CD4-positive, alpha-beta T cell treated with Interleukin-4 for 1 hour (primary cell): Measurements from ENCODE around the gene BCL11B.

Experiments
- DNase-seq, 2 donors: peaks; one replicate each; pipeline ENCODE4 v3.0.0-alpha.2; 2020 to 2022

Gene BCL11B

DNA sequence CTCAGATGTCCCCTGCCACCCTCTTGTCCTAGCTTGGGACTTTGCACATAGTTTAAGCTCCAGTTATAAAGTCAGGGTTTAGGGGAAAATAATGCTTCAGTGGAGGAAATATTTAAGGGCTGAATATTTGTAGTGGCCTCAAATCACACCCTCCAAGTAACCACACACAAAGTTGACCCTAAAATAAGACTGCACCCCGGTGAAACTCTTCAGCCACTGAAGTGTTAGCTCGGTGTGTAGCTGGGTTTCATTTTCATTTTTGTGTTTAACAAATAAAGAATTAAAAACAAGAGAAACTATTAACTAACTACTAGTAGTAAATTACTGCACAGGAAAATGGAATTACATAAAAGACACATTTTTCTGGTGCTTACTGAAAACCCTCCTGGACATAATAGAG, 14.8 kb upstream of the BCL11B start:
- peak in 1 of 2 donors; percentile 25 for DNase-seq

DNA sequence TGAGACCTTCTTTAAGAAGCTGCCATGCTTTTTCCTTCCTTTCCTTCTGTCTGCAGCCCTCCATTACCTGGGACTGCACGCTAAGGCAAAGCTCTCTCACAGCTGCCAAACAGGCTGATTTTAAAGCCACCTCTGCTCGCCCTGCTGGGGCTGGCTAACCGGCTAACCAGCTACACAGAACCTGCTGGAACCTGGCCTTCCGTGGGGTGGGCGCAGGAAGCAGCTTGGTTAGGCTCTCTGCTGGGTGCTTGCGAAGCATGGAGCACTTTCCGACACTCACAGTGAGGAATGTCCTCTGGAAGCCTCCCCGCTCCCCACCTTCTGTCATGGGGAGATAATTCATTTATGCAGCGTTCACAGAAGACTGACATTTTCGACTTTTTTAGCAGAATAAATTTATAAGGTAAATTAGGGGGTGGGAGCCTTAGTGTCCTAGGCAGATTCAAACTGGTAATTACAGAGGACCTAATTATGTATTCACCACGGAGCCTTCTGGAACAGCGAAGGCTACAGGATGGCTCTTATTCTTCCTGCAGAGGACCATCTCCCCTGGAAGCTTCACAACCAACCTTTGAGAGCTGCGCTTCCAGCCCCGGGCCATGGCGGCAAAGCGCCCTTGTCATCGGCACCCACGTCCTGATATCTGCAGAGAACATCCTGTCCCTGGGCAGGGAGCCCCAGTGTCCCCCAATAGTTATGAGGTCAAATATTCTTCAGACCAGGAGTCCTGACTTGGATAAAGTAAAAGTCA, 12.4 kb upstream of the BCL11B start:
- no peak for DNase-seq

- DNase-seq: no peak
These were observed 10.5 kb upstream of the BCL11B start for GRCh38 chr14:99282261-99283050.

GRCh38 chr14:99281396-99281795, 9.4 kb upstream of the BCL11B start:
- DNase-seq: no peak

DNA sequence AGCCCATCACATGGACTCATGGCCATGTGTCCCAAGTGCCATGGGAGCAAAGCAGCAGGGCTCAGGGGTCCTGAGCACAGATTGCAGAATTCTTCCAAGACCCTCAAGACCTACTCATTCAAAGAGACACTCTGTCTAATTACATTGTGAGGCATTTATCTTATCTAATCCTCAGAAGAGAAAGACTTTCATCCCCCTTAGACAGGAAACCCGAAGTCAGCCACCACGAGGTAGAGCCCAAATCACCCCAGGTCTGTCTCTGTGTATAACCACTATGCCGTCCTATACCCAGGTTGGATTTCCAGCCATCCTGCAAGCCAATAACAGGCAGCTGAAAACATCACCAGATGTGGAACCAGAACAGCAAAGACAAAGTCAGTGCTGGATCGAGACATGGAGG, 8.9 kb upstream of the BCL11B start:
- DNase-seq: no peak

DNA sequence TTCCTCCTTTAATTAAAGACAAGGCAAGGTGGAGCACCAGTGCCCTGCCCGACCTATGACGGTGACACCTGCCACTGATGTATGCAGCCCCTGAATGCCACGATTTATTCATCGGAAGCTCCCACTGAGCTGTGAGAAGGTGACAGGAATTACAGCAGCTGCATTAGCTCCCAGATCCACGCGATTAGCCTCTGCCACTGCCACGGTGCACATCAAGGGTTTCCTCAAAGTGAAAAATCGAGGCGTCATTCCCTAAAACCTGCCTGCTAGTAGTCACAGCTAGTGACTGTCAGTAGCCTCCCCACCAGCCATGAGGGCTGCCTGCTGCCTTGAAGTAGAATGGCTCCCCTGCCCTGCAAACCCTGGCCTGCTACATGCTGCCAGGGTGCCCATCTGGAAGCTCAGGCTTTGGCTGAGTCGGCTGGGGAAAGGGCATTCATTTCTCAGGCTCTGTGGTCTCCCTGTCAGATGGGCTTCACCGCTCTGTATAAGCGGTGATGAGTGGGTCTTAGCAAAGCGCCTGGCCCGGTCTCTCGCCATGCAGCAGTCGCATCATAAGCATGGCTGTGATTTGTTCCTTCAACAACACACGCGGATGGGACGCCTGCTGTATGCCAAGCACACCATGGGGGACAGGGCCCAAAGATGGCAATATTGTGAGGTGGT, 8.2 kb upstream of the BCL11B start:
- DNase-seq: no peak

- no peak for DNase-seq
These were observed 6.8 kb upstream of the BCL11B start for GRCh38 chr14:99278836-99279235.

DNA sequence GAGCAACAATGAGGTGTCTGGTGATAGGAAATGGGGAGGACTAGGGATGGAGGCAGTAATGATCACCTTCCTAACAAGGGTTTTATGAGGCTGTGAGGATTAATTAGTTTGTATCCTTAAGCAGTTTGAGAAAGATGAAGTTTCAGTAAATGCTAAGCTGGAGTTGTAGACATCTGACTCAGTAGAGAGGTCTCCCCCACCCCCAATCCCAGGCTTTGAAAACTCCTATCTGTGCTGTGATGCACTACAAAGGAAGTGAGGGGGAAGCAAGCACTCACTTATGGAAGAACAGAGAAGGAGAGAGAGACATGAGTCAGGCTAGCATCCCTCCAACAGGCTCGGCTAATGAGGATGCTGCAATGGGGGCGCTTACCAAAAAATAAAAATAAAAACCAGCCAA, 5.5 kb upstream of the BCL11B start:
- DNase-seq: no peak

DNA sequence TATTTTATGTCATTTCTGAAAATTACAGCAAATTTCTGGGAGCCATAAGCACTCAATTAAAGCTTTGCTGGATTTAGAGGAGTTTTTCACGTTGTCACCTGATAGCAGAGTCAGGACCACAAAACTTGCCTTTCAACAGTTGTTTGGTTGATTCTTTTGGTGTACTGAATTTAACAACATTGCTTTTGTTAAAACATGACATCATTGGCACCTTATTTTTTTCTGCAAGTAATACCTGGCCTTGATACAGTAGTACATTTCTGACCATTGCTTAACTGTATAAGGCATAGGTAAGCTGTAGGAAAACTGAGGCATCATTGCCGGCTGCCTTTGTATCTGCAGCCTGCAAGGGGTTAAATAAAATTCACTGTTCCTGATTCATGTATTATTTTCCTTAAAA, 4.5 kb upstream of the BCL11B start:
- DNase-seq: no peak

DNA sequence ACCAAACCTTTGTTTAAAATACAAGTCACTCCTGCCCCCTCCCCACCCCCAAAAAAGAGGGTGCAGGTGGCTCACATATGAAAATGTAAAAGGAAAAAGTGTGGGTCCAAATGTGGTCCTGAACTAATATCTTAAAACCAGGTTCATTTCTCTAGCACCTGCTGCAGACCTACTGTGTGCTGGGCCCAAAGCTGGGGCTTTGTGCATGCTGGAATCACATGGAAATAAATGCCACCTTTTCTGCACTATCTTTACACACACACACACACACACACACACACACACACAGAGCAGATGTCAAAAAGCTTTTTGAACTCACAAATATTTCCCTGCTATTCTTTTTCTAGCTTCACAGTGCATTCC, 3.2 kb upstream of the BCL11B start:
- DNase-seq: peak in 1 of 2 donors; percentile 9

DNA sequence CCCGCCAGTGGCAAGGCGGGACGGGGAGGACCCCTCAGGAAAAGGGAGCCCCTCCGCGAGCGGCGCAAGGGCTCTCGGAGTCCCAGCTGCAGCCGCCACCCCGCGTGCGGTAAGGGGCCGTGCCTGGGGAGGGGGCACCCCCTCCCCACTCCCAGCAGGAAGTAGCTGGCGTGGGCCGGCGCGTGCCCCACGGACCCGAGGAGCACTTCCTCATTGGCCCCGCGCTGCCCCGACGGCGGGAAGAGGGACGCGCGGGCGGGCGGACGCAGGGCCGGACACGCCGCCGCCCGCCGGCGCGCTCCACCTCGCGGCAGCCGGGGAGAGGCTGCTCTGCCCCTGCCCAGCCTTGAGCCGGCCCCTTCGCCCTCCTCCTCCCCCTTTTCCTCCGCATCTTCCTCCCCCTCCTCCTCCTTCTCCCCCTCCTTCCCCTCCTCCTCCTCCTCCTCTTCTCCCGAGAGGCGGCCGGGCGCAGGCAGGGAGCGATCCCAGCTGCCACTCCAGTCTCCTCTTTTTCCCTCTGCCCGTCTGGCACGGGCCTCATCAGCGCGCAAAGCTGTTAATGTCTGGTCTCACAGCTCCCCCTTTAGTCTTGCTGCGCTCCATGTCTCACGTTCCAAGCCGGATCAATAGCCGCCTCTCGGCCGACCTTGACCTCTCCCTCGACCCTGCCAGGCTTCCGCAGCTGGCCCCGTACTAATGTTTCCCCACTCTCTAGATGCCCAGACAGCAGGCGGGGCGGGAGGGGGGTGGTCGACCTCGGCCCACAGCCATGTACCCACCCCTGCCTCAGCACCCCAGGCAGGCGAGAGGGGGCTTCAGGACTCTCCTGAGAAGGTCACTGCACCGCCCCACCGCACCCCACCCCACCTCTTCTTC, 2.6 kb upstream of the BCL11B start:
- peak; percentile 60 to 70 for DNase-seq

GRCh38 chr14:99273766-99274345, 1.9 kb upstream of the BCL11B start:
- DNase-seq: peak in 1 of 2 donors; percentile 34

DNA sequence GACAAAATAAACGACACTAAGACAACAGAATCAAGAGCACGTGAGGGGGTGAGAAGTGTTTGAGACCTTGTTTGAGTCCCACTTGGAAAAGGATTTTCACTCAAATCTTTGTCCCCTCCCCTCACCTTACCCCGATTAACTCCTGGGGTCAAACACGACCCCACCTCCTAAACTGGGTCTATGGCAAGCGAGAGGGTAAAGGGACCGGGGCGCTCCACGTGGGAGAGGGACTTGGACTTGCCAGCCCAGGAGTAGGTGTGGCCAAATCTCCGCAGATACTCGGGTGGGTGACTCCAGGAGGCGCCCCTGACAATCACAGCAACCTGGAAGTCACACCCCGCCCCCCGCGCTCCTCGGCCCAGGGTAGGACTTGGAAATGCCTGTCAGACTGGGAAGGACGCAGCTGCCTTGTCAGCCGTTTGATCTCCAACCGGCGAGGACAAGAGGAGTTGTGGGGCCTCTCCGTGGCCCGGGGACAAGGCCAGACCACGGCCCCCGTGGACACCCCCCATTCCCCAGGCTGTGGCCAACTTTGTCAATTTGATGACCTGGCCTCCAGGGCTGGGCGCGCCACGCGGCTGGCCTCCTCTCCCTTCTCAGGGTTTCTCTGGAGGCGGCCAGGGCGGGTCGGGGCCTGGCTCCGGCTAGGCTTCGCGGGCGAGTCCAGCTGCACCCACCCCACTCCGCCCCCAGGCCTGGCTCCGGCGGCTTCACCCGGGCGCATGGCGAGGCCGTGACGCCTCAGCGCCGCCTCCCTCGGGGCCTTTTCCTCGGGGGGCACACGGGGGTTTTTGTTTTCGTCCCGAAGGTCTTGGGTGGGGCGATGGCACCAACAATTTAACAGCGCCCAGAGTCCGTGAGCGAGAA, 1.1 kb upstream of the BCL11B start:
- DNase-seq: peak in 1 of 2 donors; percentile 49

GRCh38 chr14:99272632-99272898, 568 bp upstream of the BCL11B start:
- DNase-seq: no peak

DNA sequence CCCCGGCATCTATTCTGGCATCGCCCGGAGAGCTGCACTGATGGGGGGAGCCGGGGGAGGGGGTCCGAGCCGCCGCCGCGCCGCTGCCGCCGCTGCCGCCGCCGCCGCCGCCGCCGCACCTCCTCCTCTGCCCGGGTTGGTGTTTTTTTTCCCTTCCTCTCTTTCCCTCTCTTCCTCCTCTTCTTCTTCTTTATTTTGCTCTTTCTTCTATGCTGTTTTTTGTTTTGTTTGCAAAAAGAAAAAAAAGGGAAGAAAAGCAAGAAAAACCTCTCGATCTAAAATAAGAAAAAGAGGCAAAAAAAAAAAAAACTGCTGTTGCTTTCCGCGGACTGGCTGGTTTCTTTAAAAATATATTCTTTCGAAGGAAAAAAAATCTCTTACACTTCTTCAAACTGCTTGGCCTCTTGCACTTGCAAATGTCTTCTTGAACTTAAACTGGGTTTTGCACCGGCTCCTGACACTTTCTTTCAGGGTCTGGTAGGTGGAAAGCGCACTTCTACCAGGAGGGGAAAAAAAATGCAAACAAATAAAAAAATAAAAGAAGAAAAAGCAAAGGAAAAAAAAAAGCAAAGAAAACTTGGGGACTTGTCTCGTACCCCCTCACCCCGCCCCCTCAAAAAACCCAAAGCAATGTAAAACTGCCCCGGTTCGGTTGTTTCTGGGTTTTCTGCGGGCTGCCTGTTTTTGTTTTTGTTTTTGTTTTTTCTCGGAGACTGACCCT, 616 bp downstream of the BCL11B start:
- DNase-seq: no peak

DNA sequence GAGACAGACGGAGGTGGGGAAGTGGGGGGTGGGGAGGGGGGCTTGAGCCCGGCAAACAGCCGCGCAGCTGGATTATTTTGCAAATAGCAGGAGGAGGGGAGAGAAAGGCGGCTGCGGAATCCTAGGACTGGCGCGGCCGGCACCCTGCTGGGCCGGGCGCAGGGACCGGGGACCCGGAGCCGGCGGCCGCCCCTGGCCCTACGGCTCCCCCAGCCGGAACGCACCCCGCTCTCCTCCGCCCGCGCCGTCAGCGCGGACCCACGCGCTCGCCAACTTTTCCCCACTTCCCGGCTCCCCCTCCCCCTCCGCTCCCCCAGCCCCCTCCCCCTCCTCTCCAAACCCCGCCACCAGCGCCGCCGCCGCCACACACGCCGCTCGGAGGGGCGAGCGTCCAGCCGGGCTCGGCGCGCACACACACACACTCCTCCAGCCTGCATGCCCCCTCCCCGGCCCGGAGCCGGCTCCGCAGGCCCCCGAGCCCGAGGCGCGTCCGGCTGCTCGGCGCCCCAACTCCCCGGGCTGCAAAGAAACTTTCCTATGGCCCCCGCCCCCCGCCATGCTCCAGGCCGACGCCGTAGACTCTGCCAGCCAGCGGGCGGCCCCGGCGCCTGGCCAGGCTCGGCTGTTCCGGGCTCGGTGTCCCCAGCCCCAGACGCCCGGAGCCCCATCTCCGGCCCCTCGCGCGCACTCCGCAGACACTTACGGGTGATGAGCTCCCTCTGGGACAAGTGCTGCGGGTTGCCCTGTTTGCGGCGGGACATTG, 1.4 kb downstream of the BCL11B start:
- peak in 1 of 2 donors; percentile 36 for DNase-seq

GRCh38 chr14:99268810-99269707, 2.9 kb downstream of the BCL11B start:
- peak in 1 of 2 donors; percentile 19 for DNase-seq

DNA sequence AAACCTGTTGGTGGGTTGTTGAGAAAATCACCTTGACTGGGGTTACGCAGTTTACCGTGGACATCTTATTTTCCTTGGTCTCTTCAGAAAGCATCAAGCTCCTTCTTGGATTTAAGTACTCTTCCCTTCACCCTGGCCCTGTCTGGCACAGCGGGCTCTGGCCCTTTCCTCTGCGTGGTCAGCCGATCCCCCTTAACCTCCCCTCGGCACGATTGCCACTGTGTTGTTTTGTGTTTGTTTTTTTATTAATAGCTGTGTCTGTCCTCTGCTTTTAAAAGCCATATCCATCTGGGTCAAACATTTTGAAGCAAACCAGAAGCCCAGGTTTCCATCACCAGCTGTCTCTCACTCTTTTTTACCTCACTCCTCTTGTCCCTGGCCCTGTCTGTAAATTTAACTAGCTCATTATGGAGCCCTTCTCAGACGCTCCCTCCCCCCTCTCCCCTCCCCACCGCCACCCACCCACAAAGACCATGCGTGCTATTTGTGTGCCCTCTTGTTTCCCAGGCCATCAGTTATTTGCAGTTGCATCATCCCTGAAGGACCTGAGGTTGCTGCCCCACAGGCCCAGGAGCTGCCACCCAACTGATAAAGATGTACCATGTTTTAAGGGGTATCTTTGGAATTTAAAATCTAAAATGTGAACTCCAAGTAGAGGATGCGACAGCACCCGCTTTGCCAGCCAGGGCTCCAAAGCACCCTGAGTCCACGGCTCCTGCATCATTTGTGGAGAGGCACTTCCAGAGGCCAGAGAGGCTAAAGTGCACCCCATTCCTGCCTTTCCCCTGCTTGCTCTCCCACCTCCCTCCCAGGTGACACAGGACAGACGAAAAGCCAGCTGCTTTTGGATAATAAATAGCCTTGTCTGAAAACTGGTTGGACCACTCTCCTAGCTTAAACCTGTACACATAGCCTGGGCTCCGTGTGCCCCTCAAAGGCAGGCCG, 3.9 kb downstream of the BCL11B start:
- DNase-seq: peak; percentile 40 to 45
